ENCODE data around the gene CDS1. TPM values are rescaled to one million over a fixed set of nuclear protein-coding genes. Genes with fewer than 3 reads are reported as not detected.

The CDS1 gene
- polyA plus RNA-seq, 1 experiment, result not detected

DNA sequence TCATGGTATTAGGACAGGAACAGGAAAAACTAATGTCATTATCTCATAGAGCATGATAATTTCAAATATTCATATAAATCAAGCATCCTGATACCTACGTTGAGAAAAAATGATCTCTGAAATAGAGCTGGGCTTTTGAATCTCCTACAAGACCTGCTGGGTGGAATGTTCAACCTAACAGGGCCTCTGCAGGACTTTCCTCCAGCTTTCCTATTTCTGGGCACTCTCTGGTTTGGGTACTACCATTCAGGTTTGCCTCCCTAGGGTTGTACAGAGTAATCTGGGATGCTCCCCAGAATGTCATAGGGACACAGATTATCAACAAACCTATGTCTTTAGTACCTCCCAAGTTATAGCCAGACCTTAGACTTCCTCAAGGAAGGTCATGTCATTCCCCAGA, 108.9 kb downstream of the CDS1 start:
- no peak overlapping the region for H3K4me3 ChIP-seq (ENCODE audit: low read depth, low read length)
- no peak overlapping the region for H3K27ac ChIP-seq (ENCODE audit: low read depth, low read length)
- H3K27me3 ChIP-seq (ENCODE audit: control insufficient read depth, insufficient read depth, low read length), result no peaks in the 10 kb centered on the region
- TF ChIP-seq, protein P1, sequence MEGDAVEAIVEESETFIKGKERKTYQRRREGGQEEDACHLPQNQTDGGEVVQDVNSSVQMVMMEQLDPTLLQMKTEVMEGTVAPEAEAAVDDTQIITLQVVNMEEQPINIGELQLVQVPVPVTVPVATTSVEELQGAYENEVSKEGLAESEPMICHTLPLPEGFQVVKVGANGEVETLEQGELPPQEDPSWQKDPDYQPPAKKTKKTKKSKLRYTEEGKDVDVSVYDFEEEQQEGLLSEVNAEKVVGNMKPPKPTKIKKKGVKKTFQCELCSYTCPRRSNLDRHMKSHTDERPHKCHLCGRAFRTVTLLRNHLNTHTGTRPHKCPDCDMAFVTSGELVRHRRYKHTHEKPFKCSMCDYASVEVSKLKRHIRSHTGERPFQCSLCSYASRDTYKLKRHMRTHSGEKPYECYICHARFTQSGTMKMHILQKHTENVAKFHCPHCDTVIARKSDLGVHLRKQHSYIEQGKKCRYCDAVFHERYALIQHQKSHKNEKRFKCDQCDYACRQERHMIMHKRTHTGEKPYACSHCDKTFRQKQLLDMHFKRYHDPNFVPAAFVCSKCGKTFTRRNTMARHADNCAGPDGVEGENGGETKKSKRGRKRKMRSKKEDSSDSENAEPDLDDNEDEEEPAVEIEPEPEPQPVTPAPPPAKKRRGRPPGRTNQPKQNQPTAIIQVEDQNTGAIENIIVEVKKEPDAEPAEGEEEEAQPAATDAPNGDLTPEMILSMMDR (IDR thresholded peaks at IDR 0.05; ENCODE audit: low read depth, low read length), result no peak
- H3K9me3 ChIP-seq (ENCODE audit: control insufficient read depth, insufficient read depth, low read length), result no peaks in the 10 kb centered on the region
- ChIA-PET POLR2A (interaction anchor here (1.0 kb wide), 1 partner anchor 275 kb away, joined by 3 read pairs; the partner anchor contains the start of gene WDFY3), CTCF (interaction anchor here (1.2 to 2.1 kb wide), 4 partner anchors 13 to 279 kb away, joined by 3 to 9 read pairs (median 6); no protein-coding TSS in a partner anchor)
- DNase-seq (ENCODE audit: low read depth, low spot score), result no peak

- ChIA-PET CTCF (no interaction called here), POLR2A (no interaction called here)
- TF ChIP-seq, protein P1 (IDR thresholded peaks at IDR 0.05; ENCODE audit: low read depth, low read length), result no peak
- Histone ChIP-seq H3K4me3 (ENCODE audit: low read depth, low read length) (no peak overlapping the region), H3K9me3 (ENCODE audit: control insufficient read depth, insufficient read depth, low read length) (no peaks in the 10 kb centered on the region), H3K27ac (ENCODE audit: low read depth, low read length) (no peak overlapping the region), H3K27me3 (ENCODE audit: control insufficient read depth, insufficient read depth, low read length) (no peaks in the 10 kb centered on the region)
- DNase-seq (ENCODE audit: low read depth, low spot score), result no peak
Measured at GRCh38 chr4:84697159-84697558, 114.2 kb downstream of the CDS1 start.

DNA sequence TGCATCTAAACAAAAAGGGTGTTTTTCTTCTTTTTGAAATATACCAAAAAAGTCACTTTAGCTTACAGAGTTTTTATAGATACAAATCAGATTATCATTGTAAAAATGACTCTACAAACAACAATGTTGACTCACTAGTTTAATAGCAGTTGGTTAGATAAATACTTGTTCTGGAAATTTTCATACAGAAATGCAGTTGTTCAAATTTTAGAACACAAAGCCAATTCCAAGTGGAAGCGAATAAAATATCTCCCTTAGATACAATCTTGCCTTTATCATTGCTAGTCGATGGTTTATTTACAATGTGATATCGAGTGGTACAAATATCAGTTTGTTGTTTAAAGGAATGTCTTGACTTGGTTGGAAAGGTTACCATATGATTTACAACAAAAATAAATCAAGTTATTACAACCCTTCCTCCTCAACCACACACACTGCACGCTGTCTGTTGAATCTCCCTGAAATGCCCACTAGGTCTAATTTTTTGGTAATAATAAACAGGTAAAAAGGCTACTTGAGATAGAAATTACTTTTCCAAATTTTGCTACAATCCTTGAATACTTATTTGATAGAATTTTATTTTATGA, 114.8 kb downstream of the CDS1 start:
- TF ChIP-seq, protein P1 (IDR thresholded peaks at IDR 0.05; ENCODE audit: low read depth, low read length), result no peak
- CTCF ChIA-PET, result no interaction called here
- no peak for DNase-seq (ENCODE audit: low read depth, low spot score)

DNA sequence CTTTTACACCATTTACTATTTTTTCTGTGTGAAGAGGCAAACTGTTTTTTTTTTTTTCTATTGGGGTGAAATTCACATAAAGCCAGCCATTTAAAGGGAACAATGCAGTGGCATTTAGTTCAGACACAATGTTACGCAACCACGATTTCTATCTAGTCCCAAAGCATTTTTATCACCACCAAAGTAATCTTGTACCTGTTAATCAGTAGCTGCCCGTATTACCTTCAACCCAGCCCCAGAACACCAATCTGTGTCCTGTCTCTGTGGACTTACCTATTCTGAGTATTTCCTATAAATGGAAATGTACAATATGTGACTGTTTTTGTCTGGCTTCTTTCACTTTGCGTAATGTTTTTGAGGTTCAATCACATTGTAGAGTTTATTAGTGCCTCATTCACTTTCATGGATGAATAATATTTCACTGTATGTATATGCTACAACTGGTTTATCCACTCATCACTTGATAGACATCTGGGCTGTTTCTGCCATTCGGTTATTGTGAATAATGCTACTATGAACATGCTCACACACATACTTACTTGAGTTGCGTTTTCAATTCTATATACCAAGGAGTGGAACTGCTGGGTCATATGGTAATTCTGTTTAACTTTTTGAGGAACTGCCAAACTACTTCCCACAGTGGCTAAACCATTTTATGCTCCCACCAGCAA, 116.2 kb downstream of the CDS1 start:
- ChIA-PET POLR2A (no interaction called here), CTCF (interaction anchor here (0.9 kb wide), 1 partner anchor 51 kb away, joined by 5 read pairs; no protein-coding TSS in a partner anchor)
- Histone ChIP-seq H3K9me3 (ENCODE audit: control insufficient read depth, insufficient read depth, low read length) (no peaks in the 10 kb centered on the region), H3K4me3 (ENCODE audit: low read depth, low read length) (no peak overlapping the region), H3K27ac (ENCODE audit: low read depth, low read length) (no peak overlapping the region), H3K27me3 (ENCODE audit: control insufficient read depth, insufficient read depth, low read length) (no peaks in the 10 kb centered on the region)
- TF ChIP-seq, protein P1 (IDR thresholded peaks at IDR 0.05; ENCODE audit: low read depth, low read length), result no peak
- DNase-seq (ENCODE audit: low read depth, low spot score), result no peak

More for the DNA sequence above, 114.8 kb downstream of the CDS1 start:
- H3K9me3 ChIP-seq (ENCODE audit: control insufficient read depth, insufficient read depth, low read length), result no peaks in the 10 kb centered on the region
- no peak overlapping the region for H3K27ac ChIP-seq (ENCODE audit: low read depth, low read length)
- POLR2A ChIA-PET, result no interaction called here
- H3K4me3 ChIP-seq (ENCODE audit: low read depth, low read length), result no peak overlapping the region
- H3K27me3 ChIP-seq (ENCODE audit: control insufficient read depth, insufficient read depth, low read length), result no peaks in the 10 kb centered on the region

Small RNA genes within 50 kb of the gene (small RNA-seq; reads per million reads assigned to genes)
- gene RN7SL552P (ENCODE audit: insufficient read length, low read depth) (4.8 reads per million, percentile 48 among the genes with 10 or more reads in this experiment), gene RPL3P13 (ENCODE audit: insufficient read length, low read depth) (not detected)

Other genes starting within 250 kb of the CDS1 start
- 0.05 and 0.07 TPM in 2 replicates for gene NKX6-1, start 83.8 kb upstream of the CDS1 start, polyA plus RNA-seq (2011; rRNA removed)